GM19023 (cell line): ENCODE data around the gene DEFB132.
A peak's percentile ranks its signal among the peaks of the same experiment; 100 is the strongest.

Source experiments
- ATAC-seq: cut with Tn5 transposase; IDR thresholded peaks from one replicate; pipeline ENCODE4 v1.9.1; 2021; ENCODE audit warnings: mild to moderate bottlenecking, moderate library complexity; ENCODE audit not compliant: unreplicated experiment

Gene DEFB132

DNA sequence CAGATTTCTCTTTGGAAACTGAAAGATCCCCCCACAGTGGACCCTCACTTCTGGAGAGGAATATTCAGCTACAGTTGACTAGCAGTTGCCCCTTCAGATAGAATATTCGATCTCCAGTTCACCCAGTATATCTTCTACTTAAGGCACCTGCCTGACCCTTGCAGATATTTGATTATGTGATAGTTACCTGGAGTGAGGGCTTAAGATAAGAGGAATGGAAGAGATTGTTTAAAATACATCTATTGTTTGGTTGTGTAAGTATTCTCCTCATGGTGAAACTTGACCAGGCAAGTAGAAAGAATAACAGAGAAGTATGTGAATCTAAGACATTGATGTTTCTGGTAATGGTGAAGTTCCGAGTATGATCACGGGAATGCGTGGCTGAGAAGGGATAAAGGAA is 38.3 kb downstream of the DEFB132 start:
- no peak for ATAC-seq

DNA sequence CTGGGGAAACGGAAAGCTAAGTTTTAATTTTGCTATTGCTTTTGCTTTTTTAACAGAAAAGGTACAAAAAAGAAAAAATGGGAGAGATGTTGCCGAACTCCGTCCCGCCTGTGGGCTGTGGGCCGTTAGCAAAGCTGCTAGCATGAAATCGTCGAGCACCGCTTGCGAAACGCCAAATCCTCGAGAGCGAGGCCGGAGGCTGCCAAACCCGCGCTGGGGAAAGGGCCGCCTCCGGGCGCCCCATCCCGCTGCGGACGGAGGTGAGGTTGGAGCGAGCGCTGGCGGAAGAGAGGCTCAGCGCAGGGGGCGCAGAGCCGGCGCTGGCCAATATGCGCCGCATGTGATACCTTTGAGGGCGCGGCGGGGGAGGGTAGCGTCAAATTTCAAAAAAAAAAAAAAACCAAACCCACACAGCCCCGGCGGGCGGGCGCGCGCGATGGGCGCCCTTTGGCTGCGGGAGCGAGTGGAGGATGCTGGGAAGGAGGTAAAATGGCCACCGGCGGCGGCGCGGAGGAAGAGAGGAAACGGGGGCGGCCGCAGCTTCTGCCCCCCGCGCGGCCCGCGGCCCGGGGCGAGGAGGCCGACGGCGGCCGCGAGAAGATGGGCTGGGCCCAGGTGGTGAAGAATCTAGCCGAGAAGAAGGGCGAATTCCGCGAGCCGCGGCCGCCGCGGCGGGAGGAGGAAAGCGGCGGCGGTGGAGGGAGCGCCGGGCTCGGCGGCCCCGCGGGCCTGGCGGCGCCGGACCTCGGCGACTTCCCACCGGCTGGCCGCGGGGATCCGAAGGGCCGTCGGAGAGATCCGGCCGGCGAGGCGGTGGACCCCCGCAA is 39.8 kb downstream of the DEFB132 start, which contains the start of gene ZCCHC3:
TSS of gene ZCCHC3 (plus strand) at position 473 of the 827 bp plus-strand sequence. CDS start at position 490, 17 bp downstream.
- ATAC-seq: peak; percentile 80

- ATAC-seq: peak; percentile 31
Observed at GRCh38 chr20:297925-298775, 40.6 kb downstream of the DEFB132 start.

DNA sequence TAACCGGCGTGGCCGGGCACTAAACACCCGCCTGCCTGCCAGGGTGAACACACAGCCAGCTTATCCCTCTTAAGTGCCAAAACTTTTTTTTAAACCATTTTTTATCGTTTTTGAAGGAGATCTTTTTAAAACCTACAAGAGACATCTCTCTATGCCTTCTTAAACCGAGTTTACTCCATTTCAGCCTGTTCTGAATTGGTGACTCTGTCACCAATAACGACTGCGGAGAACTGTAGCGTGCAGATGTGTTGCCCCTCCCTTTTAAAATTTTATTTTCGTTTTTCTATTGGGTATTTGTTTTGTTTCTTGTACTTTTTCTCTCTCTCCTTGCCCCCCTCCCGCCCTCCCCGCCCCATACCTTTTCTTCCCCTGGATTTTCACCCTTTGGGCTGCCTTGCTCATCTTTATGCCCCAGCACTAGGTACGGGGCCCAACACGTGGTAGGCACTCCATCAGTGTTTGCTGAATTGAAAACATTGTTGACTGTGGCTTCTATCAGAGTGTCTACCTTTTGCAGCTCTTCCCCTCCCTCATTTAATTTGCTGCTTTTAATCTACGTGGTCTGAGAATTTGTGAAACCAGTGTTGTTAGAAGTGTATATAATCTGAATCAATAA is 41.4 kb downstream of the DEFB132 start:
- ATAC-seq: no peak

GRCh38 chr20:300345-300990 is 42.9 kb downstream of the DEFB132 start:
- ATAC-seq: no peak

DNA sequence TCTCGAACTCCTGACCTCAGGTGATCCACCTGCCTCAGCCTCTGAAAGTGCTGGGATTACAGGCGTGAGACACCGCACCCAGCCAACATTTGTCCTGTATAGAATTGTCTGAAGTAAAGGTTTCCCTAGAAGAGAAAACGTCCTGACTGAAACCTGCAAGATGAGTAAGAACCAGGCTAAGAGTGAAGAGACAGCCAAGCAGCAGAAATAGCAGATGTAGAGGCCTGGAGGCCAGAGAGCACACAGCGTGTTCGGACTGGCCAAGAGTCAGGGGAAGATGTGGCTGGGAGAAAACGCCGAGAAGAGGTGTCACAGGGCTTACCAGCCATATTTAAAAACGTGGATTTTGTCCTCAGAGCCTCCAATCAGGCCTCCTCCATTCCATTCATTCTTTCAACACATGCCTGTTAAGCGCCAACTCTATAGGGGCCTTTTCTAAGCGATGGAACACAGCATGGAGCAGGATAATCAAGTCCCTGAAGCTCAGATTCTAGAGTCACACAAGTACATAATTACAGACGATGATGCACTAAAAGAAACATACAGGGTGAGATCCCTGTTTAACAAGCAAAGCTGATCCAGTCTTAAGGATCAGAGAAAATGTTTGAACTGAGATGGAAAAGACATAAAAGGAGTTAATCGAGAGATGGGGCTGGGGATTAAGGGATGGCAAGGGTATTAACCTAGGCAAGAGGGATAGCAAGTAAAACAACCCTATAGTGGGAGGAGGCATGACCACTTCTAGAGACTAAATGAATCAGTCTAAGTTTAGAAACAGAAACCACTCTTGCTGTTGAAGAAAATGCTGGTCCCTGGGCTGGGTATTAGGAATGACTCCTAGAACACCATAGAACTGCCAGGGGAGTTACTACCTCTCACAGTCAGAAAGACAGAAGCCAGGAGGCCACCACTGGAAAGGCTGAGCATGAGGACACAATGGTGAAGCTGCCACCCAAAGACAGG is 44.6 kb downstream of the DEFB132 start:
- ATAC-seq: no peak

GRCh38 chr20:305745-306144 is 48.2 kb downstream of the DEFB132 start:
- ATAC-seq: no peak

GRCh38 chr20:308427-309038 is 51.0 kb downstream of the DEFB132 start:
- no peak for ATAC-seq

DNA sequence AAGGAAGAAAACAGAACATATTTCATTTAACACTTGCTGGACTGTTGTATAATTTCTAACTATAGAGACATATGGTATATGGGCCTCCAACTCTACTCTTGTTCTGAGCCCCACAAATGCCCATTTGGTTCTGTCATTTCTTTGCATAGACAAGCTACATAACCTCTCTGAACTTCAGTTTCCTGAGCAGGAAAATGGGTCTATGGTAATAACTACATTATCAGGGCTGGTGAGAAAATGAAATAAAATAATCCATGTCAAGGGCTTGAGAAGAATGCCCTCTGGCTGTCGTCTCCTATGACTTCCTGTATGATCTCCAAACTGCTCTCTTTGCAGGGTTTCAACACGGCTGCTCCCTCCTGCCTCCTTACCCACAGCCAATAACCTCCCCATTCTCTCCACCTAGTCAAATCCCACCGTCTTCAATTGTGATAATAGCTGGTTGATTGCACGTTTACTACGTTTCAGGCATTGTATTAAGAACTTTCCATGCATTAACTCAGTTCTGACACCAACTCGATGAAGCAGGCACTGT is 51.8 kb downstream of the DEFB132 start:
- ATAC-seq: no peak

DNA sequence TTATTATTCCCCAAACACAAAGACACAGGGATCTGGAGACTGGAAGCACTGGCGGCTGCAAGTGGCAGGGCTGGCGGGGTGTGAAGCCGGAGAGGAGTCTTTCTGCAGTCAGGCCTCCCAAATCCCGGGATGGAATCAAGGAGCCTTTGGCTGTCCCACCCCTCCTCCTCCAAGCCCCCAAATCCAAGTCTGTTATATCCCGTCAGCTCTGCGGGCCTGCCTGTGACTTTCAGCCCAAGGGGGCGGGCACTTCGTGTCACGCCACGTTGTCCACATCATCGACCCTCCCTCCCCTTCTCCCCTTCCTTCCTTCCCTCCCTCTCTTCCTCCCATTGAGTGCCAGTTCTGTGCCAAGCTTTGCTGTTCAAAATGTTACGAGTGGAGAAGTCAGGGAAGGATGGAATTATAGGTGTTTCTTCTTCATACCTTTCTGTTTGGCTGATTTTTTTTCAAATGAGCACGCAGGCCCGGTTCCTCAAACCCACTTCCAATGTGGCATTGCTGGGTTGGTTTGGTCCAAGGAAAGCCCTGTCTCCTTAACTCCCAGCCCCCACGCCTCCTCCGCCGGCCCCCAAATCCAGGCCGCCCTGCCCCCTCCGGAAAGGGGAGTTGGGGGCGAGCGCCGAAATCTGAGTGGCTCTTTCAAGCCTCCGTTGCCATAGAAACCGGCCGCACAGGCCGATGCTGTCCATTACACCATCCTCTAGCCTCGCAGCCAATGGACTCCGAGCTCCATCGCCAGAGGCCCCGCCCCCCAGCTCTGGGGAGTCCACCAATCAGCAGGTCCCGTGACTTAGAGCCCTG is 52.5 kb downstream of the DEFB132 start:
- peak; percentile 99 for ATAC-seq

DNA sequence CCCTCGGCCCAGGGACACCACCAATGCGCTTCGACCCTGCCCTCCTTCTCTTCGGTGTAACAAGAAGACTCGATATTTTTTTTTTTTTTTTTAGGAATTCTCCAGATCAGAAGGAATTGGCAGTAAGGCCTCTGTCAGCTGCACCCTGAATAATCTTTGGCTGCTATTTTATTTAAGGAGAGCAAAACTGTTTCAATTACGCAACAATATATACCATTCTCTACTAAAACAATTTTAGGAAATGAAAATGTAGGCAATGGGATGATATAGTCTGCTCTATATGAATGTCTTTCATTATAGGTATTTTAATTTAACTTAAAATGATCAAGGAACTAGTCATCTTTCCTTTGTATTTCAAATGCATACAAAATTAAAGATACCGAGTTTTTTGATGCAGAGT is 53.1 kb downstream of the DEFB132 start:
- ATAC-seq: no peak
